Breast epithelium (tissue), 3 donors: Measurements from ENCODE around the gene RAPH1.

Experiments
- POLR2A ChIP-seq: fragments of 450-650 bp; IDR thresholded peaks from one replicate; pipeline ENCODE4 v1.6.1; 2016; ENCODE audit warnings: antibody characterized with exemption, mild to moderate bottlenecking, moderate library complexity
- POLR2AphosphoS5 ChIP-seq, 3 donors: sonication (generic); formaldehyde crosslinking; IDR thresholded peaks; one replicate each; pipeline ENCODE4 v1.6.1; 2017; ENCODE audit warnings: antibody characterized with exemption in 3 of 3
- TF ChIP-seq, protein P1 (sequence below), 3 donors: fragments of 450-650 bp; IDR thresholded peaks; one replicate each; pipeline ENCODE4 v1.5.1; 2016 to 2017; ENCODE audit warnings: antibody characterized with exemption in 3 of 3, mild to moderate bottlenecking in 3 of 3, moderate library complexity in 3 of 3

DNA sequence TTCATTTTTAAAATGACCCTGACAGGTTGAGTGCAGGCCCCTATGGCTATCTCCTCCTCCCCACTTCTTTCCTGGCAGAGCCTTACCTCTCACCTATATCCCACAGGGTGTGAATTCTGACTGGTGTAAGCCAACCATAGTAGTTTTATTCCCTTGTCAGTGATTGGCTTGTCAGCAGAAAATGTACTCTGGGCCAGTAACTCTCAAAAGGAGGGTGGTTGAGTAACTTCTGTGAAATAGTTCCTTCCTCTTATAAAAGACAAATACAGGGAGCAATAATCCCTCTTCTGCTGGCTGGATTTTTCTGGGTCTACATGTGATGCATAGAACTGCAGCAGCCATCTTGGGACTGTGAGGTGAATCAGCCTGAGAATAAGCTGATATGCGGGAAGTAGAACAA lies 83.4 kb downstream of the RAPH1 start:
- TF ChIP-seq, protein P1, sequence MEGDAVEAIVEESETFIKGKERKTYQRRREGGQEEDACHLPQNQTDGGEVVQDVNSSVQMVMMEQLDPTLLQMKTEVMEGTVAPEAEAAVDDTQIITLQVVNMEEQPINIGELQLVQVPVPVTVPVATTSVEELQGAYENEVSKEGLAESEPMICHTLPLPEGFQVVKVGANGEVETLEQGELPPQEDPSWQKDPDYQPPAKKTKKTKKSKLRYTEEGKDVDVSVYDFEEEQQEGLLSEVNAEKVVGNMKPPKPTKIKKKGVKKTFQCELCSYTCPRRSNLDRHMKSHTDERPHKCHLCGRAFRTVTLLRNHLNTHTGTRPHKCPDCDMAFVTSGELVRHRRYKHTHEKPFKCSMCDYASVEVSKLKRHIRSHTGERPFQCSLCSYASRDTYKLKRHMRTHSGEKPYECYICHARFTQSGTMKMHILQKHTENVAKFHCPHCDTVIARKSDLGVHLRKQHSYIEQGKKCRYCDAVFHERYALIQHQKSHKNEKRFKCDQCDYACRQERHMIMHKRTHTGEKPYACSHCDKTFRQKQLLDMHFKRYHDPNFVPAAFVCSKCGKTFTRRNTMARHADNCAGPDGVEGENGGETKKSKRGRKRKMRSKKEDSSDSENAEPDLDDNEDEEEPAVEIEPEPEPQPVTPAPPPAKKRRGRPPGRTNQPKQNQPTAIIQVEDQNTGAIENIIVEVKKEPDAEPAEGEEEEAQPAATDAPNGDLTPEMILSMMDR (IDR thresholded peaks at IDR 0.05), result no peak
- TF ChIP-seq POLR2AphosphoS5 (IDR thresholded peaks at IDR 0.05), result no peak
- no peak for TF ChIP-seq POLR2A
